HTR-8/SVneo (cell line): Measurements from ENCODE around the gene FBXL14.

Experiments used
- DNase-seq: peaks from one replicate; pipeline ENCODE4 v3.0.0; 2011; ENCODE audit warnings: low spot score, mixed read lengths; ENCODE audit not compliant: insufficient read length
- FAIRE-seq: peaks from 2 replicates; lab custom pipeline; 2011; peaks lifted over from hg19 to GRCh38; lab: Jason Lieb, UNC

Gene FBXL14

GRCh38 chr12:1523046-1523445 is 71.3 kb downstream of the FBXL14 start:
- FAIRE-seq (peak; percentile 49), DNase-seq (no peak)

DNA sequence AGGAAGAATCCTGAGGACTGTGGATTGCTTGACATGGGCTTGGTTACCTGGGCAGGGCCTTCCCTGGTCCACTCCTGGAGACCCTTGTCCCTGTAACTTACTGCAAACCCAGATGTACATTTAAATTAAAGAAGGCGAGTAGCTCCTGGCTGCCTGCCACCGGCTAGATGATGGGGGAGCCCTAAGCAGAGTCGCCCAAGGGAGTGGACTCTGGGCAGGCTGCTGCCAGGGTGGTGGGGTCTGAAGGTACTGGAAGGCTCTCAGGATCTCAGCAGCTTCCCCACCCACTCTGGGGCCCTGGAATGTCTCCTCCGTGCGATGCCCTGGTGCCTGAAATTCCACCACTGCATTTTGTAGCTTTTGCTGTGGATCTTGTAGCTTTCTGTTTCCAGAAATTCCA is 74.7 kb downstream of the FBXL14 start:
- DNase-seq = no peak
- FAIRE-seq = no peak

GRCh38 chr12:1518591-1519516 is 75.5 kb downstream of the FBXL14 start:
- FAIRE-seq (peak; percentile 99), DNase-seq (peak; percentile 86)

DNA sequence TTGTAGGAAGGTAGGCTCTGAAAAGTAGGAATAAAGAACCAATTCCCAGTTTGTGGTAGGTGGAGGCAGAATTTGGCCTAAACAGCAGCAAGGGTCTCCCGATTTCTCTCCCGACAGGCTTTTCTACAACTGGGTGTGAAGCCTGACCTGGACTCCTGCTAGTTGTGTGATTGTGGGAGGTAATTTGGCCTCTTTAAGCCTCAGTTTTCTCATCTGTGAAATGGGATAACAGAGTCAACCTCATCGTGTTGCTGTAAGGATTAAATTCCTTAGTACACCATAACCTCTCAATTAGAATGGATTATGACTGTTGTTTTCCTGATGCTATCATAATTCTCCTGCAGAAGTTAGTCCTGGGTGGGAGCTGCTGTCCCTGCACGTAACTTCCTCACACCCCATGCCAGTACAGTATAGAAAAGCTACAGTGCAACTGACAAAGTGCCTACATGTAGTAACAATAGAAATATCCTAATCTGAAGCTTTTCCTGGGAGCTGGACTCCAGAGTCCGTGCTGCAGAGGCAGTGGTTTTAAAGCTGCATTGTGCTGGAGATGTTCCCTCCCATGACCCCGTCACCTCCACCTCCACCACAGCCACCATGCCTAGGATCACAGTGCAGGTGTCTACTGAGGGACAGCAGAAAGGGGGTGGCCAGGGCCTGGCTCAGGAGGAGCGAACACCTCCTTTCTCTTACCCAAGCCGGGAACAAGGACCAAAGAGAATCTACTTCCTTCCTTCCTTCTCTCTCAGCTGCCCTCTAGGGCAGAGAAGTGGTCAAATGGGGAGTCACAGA is 76.5 kb downstream of the FBXL14 start:
- FAIRE-seq (peak; percentile 48), DNase-seq (no peak)

DNA sequence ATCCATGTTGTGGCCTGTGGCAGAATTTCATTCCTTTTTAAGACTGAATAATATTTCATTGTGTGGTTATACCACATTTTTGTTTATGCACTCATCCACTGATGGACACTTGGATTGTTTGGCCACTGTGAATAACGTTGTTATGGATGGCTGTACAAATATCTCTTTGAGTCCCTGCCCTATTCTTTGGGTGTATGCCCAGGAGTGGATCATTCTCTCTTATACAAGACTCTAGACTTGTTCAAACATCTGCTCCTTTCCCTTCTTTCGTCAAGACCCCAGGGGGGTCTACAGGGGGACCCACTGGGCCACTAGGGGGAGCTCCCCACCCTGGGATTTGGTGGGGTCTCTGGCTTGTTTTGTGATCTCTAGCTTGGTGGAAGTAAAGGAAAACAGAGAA is 77.4 kb downstream of the FBXL14 start:
- DNase-seq (no peak), FAIRE-seq (peak; percentile 80)
